BLaER1 treated with 17β-estradiol and CSF1 and Interleukin-3, amounts not matched to agents 10 nM and 100 nM (cell line): ENCODE measurements around the gene SPHK1.
A peak's percentile ranks its signal among the peaks of the same experiment; 100 is the strongest.

Source experiments
- H3K27ac ChIP-seq, 11 experiments: shearing (Covaris generic); formaldehyde crosslinking; 2 replicates each; pipeline ENCODE4 v1.8.1; 2022
- H3K27me3 ChIP-seq, 11 experiments: shearing (Covaris generic); formaldehyde crosslinking; 2 replicates each; pipeline ENCODE4 v1.8.1; 2022
- H3K36me3 ChIP-seq, 11 experiments: shearing (Covaris generic); formaldehyde crosslinking; 2 replicates each; pipeline ENCODE4 v1.8.1; 2022
- H3K4me1 ChIP-seq, 10 experiments: shearing (Covaris generic); formaldehyde crosslinking; 2 replicates each; pipeline ENCODE4 v1.8.1; 2022
- H3K4me2 ChIP-seq, 11 experiments: shearing (Covaris generic); formaldehyde crosslinking; 2 replicates each; pipeline ENCODE4 v1.8.1; 2022
- H3K4me3 ChIP-seq, 10 experiments: shearing (Covaris generic); formaldehyde crosslinking; 2 replicates each; pipeline ENCODE4 v1.8.1; 2022
- H3K9ac ChIP-seq, 11 experiments: shearing (Covaris generic); formaldehyde crosslinking; 2 replicates each; pipeline ENCODE4 v1.8.1; 2022
- H3K9me3 ChIP-seq, 11 experiments: shearing (Covaris generic); formaldehyde crosslinking; replicated peaks in 1 of 11; 2 replicates each; pipeline ENCODE4 v1.8.1; 2022
- H4K20me1 ChIP-seq, 11 experiments: shearing (Covaris generic); formaldehyde crosslinking; 2 replicates each; pipeline ENCODE4 v1.8.1; 2022
- Cebpa-rat ChIP-seq, 11 experiments: shearing (Covaris generic); IDR thresholded peaks; 2 replicates each; pipeline ENCODE4 v1.8.1; 2022

The SPHK1 gene

GRCh38 chr17:76369804-76370203, 14.6 kb upstream of the SPHK1 start:
- no peak for TF ChIP-seq Cebpa-rat (IDR thresholded peaks at IDR 0.05)
- no peak overlapping the region for H3K27ac ChIP-seq
- H4K20me1 ChIP-seq = no peaks in the 10 kb centered on the region
- no peaks in the 10 kb centered on the region for H3K36me3 ChIP-seq
- no peaks in the 10 kb centered on the region for H3K9me3 ChIP-seq
- peaks cover 6 to 51% (median 48%) of the 10 kb centered on the region in 10 experiments for H3K4me1 ChIP-seq
- no peak overlapping the region for H3K4me3 ChIP-seq
- H3K9ac ChIP-seq = 0 out of 22 replicates have a peak overlapping the region, but pooled peaks of 1 of the 11 experiments have one; percentile 4
- no peaks in the 10 kb centered on the region for H3K27me3 ChIP-seq
- peak overlapping the region in 9 of 11 experiments; percentile 33 to 77 (median 68); a peak in 17 of 22 replicates for H3K4me2 ChIP-seq

DNA sequence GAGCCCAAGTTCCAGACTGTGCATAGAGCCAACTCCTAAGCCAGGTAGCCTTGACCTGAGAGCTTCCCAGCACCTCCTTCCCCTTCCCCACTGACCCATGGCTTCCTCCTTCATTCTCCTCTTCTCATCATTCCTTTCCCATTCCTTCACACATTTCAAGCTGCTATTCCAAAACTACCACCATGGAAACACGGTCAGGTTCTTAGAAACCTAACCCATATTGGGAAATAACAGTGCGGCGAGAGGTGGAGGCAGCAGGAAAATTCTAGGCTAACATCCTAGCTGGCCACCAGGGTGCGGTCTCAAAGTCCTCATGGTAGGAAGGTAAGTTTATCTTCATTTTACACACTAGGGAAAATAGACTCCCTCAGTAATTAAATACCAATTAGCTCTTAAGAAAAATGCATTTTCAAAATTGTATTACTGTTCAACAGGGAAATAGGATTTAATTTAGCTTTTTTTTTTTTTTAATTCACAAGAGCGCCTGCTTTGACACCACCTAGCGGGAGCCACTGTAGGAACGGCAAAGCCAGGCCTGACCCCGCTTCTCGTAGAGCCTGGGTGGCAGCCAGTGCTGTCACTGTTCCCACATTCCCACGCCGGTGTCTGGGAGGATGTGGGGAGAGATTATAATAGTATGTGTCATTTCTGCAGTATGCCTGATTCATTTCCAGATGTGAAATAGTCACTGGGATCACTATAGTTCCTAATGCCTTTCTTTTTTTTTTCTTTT, 14.0 kb upstream of the SPHK1 start:
- Histone ChIP-seq H3K4me3 (no peak overlapping the region), H3K4me2 (peak overlapping the region in 9 of 11 experiments; percentile 33 to 77 (median 68); a peak in 18 of 22 replicates), H3K36me3 (no peaks in the 10 kb centered on the region), H3K9ac (0 out of 22 replicates have a peak overlapping the region, but pooled peaks of 1 of the 11 experiments have one; percentile 4), H3K27me3 (no peaks in the 10 kb centered on the region), H4K20me1 (no peaks in the 10 kb centered on the region), H3K27ac (no peak overlapping the region), H3K9me3 (no peaks in the 10 kb centered on the region), H3K4me1 (peaks cover 6 to 52% (median 48%) of the 10 kb centered on the region in 10 experiments)
- no peak for TF ChIP-seq Cebpa-rat (IDR thresholded peaks at IDR 0.05)

GRCh38 chr17:76371656-76372628, 12.5 kb upstream of the SPHK1 start:
- Histone ChIP-seq H3K27me3 (no peaks in the 10 kb centered on the region), H3K9me3 (no peaks in the 10 kb centered on the region), H4K20me1 (no peaks in the 10 kb centered on the region), H3K4me2 (peak overlapping the region in 4 of 11 experiments; percentile 68 to 75 (median 72); a peak in 4 of 22 replicates), H3K4me1 (peaks cover 6 to 52% (median 48%) of the 10 kb centered on the region in 10 experiments), H3K9ac (no peak overlapping the region), H3K4me3 (no peak overlapping the region), H3K36me3 (no peaks in the 10 kb centered on the region), H3K27ac (no peak overlapping the region)
- TF ChIP-seq Cebpa-rat (IDR thresholded peaks at IDR 0.05) = no peak

- H3K4me3 ChIP-seq = no peak overlapping the region
- H3K36me3 ChIP-seq = no peaks in the 10 kb centered on the region
- no peaks in the 10 kb centered on the region for H3K9me3 ChIP-seq
- H3K4me1 ChIP-seq = peaks cover 13 to 34% (median 26%) of the 10 kb centered on the region in 10 experiments
- H3K4me2 ChIP-seq = no peak overlapping the region
- H3K27me3 ChIP-seq = peaks cover 0 to 24% (median 11%) of the 10 kb centered on the region in 11 experiments; a peak in 16 of 22 replicates
- peaks cover 0 to 3% (median 0%) of the 10 kb centered on the region in 11 experiments; a peak in 1 of 22 replicates for H4K20me1 ChIP-seq
- no peak for TF ChIP-seq Cebpa-rat (IDR thresholded peaks at IDR 0.05)
- H3K9ac ChIP-seq = no peak overlapping the region
- H3K27ac ChIP-seq = no peak overlapping the region
These were observed 7.9 kb upstream of the SPHK1 start for GRCh38 chr17:76376318-76377133.

GRCh38 chr17:76378548-76379274, 5.7 kb upstream of the SPHK1 start:
- no peak overlapping the region for H3K27ac ChIP-seq
- peaks cover 24 to 42% (median 33%) of the 10 kb centered on the region in 10 experiments for H3K4me1 ChIP-seq
- TF ChIP-seq Cebpa-rat (IDR thresholded peaks at IDR 0.05) = no peak
- H3K9me3 ChIP-seq = no peaks in the 10 kb centered on the region
- H3K4me3 ChIP-seq = no peak overlapping the region
- peaks cover 0 to 46% (median 33%) of the 10 kb centered on the region in 11 experiments; a peak in 19 of 22 replicates for H3K27me3 ChIP-seq
- no peak overlapping the region for H3K9ac ChIP-seq
- no peak overlapping the region for H3K4me2 ChIP-seq
- no peaks in the 10 kb centered on the region for H3K36me3 ChIP-seq
- H4K20me1 ChIP-seq = peaks cover 0 to 16% (median 5%) of the 10 kb centered on the region in 11 experiments; a peak in 8 of 22 replicates

DNA sequence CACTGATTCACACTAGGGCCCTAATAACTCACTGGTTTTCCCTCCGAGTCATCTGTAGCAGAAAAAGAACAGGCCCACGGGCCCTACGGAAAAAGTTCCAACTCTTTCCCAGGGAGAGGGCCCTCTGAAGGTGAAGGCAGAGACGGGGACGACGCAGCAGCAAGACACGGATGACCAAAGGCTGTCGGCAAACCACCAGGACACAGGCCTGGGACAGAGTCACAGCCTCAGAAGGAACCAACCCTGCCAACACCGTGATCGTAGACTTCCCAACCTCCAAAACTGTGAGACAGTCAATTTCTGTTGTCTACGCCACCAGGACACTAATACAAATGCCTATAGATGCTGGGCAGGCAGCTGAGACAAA, 5.2 kb upstream of the SPHK1 start:
- no peak overlapping the region for H3K9ac ChIP-seq
- no peak for TF ChIP-seq Cebpa-rat (IDR thresholded peaks at IDR 0.05)
- H3K36me3 ChIP-seq = no peaks in the 10 kb centered on the region
- no peak overlapping the region for H3K27ac ChIP-seq
- no peaks in the 10 kb centered on the region for H3K9me3 ChIP-seq
- no peak overlapping the region for H3K4me3 ChIP-seq
- H3K4me2 ChIP-seq = no peak overlapping the region
- H4K20me1 ChIP-seq = peaks cover 0 to 16% (median 5%) of the 10 kb centered on the region in 11 experiments; a peak in 8 of 22 replicates
- H3K4me1 ChIP-seq = peaks cover 21 to 41% (median 32%) of the 10 kb centered on the region in 10 experiments
- H3K27me3 ChIP-seq = peaks cover 0 to 51% (median 38%) of the 10 kb centered on the region in 11 experiments; a peak in 19 of 22 replicates

DNA sequence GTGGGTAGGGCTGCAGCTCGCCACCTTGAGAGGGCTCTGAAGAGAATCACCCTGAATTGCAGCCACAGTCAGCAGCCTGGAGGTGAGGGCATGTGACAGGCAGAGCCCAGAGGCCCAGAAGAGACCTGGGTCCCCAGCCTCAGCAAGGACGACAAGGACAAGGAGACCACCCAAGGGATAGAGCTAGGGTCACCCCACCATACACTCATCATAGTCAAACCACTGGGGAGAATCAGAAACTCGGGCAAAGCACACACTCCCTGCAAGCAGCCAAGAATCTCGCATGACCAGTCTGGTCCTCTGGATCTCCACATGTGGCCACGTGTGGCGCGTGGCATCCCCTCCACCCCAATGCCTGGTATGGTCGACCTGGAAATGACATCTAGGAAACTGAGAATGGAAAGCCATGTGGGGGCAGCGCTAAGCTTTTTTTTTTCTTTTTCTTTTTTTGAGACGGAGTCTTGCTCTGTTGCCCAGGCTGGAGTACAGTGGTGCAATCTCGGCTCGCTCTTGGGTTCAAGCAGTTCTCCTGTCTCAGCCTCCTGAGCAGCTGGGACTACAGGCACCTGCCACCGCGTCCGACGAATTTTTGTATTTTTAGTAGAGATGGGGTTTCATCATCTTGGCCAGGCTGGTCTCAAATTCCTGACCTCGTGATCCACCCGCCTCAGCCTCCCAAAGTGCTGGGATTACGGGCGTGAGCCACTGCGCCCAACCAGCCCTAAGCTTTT, 4.6 kb upstream of the SPHK1 start:
- Histone ChIP-seq H3K4me2 (no peak overlapping the region), H3K4me1 (peaks cover 21 to 41% (median 34%) of the 10 kb centered on the region in 10 experiments), H3K4me3 (no peak overlapping the region), H3K27ac (no peak overlapping the region), H3K9ac (no peak overlapping the region), H3K36me3 (no peaks in the 10 kb centered on the region), H4K20me1 (peaks cover 0 to 17% (median 6%) of the 10 kb centered on the region in 11 experiments; a peak in 14 of 22 replicates), H3K27me3 (peaks cover 4 to 57% (median 44%) of the 10 kb centered on the region in 11 experiments), H3K9me3 (no peaks in the 10 kb centered on the region)
- TF ChIP-seq Cebpa-rat (IDR thresholded peaks at IDR 0.05) = no peak
